ENCODE results near the gene KLF6.

The KLF6 gene

DNA sequence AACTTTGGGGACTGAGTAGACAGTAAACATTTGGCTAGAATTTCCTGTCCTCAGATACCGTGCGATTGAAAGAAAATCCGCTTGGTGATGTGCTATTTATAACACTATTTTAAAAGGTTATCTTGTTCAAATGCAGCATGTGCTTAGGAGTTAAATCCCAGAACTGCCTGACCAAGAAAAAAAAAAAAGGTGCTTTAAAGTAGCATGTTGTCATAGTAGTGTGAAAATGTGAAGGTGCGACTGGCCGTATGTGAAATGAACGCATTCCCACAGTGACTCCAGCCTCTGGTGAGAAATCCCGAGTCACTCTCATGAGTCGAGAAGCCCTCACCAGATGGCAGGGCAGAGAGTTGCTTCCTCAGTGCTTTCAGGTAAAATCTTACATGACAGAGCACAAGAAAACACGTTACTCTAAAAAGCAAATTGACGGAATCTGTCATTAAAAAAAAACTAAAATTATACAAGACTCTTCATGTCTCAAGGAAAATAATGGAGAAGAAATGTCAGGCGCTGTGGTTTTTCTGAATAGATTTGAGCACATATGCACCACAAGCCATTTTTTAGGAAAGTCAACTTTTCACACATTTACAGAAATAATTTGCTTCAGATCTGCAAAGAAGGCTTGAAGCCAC is 18.4 kb upstream of the KLF6 start:
- H3K27me3 ChIP-seq (ENCODE audit: low read length): no peaks in the 10 kb centered on the region
- H2AFZ ChIP-seq (ENCODE audit: low read depth, low read length, severe bottlenecking): no peak overlapping the region
- H3K9me3 ChIP-seq (ENCODE audit: insufficient read depth, low read length): no peaks in the 10 kb centered on the region
- no peaks in the 10 kb centered on the region for H3K36me3 ChIP-seq (ENCODE audit: low read length)
- H3K79me2 ChIP-seq (ENCODE audit: insufficient read depth, low read length): no peaks in the 10 kb centered on the region
- H3K27ac ChIP-seq (ENCODE audit: low read depth, low read length): no peak overlapping the region
- no peak for TF ChIP-seq CTCF (IDR thresholded peaks at IDR 0.05; ENCODE audit: insufficient read depth, low read length, poor library complexity, severe bottlenecking)
- no peak for TF ChIP-seq EZH2phosphoT487 (conservative IDR thresholded peaks at IDR 0.05; ENCODE audit: low read length)
- no peak overlapping the region for H3K9ac ChIP-seq (ENCODE audit: low read length)
- no peak overlapping the region for H3K4me3 ChIP-seq (ENCODE audit: insufficient read depth, low read length, poor library complexity, severe bottlenecking)
- no peaks in the 10 kb centered on the region for H3K9me2 ChIP-seq (replicated peaks; ENCODE audit: insufficient read depth, low read length)
- H3F3A ChIP-seq (ENCODE audit: insufficient read depth): no peaks in the 10 kb centered on the region
- H3K4me2 ChIP-seq (ENCODE audit: low read depth, low read length, poor library complexity, severe bottlenecking): no peak overlapping the region
- H4K20me1 ChIP-seq (ENCODE audit: low read depth, low read length): no peaks in the 10 kb centered on the region

GRCh38 chr10:3802526-3803265 is 17.7 kb upstream of the KLF6 start:
- Histone ChIP-seq H3K27ac (ENCODE audit: low read depth, low read length) (no peak overlapping the region), H3K4me3 (ENCODE audit: insufficient read depth, low read length, poor library complexity, severe bottlenecking) (no peak overlapping the region), H3K9ac (ENCODE audit: low read length) (no peak overlapping the region), H3K9me3 (ENCODE audit: insufficient read depth, low read length) (no peaks in the 10 kb centered on the region), H3K4me2 (ENCODE audit: low read depth, low read length, poor library complexity, severe bottlenecking) (no peak overlapping the region), H3K27me3 (ENCODE audit: low read length) (no peaks in the 10 kb centered on the region), H3F3A (ENCODE audit: insufficient read depth) (no peaks in the 10 kb centered on the region), H3K36me3 (ENCODE audit: low read length) (no peaks in the 10 kb centered on the region), H4K20me1 (ENCODE audit: low read depth, low read length) (no peaks in the 10 kb centered on the region), H3K9me2 (replicated peaks; ENCODE audit: insufficient read depth, low read length) (no peaks in the 10 kb centered on the region), H3K79me2 (ENCODE audit: insufficient read depth, low read length) (no peaks in the 10 kb centered on the region), H2AFZ (ENCODE audit: low read depth, low read length, severe bottlenecking) (no peak overlapping the region)
- TF ChIP-seq EZH2phosphoT487 (conservative IDR thresholded peaks at IDR 0.05; ENCODE audit: low read length) (no peak), CTCF (IDR thresholded peaks at IDR 0.05; ENCODE audit: insufficient read depth, low read length, poor library complexity, severe bottlenecking) (no peak)

- Histone ChIP-seq H3K79me2 (ENCODE audit: insufficient read depth, low read length) (no peaks in the 10 kb centered on the region), H3K9ac (ENCODE audit: low read length) (no peak overlapping the region), H3K27me3 (ENCODE audit: low read length) (no peaks in the 10 kb centered on the region), H3K9me2 (replicated peaks; ENCODE audit: insufficient read depth, low read length) (no peaks in the 10 kb centered on the region), H3K36me3 (ENCODE audit: low read length) (no peaks in the 10 kb centered on the region), H2AFZ (ENCODE audit: low read depth, low read length, severe bottlenecking) (no peak overlapping the region), H3K9me3 (ENCODE audit: insufficient read depth, low read length) (no peaks in the 10 kb centered on the region), H3K27ac (ENCODE audit: low read depth, low read length) (no peak overlapping the region), H3K4me2 (ENCODE audit: low read depth, low read length, poor library complexity, severe bottlenecking) (no peak overlapping the region), H4K20me1 (ENCODE audit: low read depth, low read length) (no peaks in the 10 kb centered on the region), H3F3A (ENCODE audit: insufficient read depth) (no peaks in the 10 kb centered on the region), H3K4me3 (ENCODE audit: insufficient read depth, low read length, poor library complexity, severe bottlenecking) (no peak overlapping the region)
- no peak for TF ChIP-seq EZH2phosphoT487 (conservative IDR thresholded peaks at IDR 0.05; ENCODE audit: low read length)
- TF ChIP-seq CTCF (IDR thresholded peaks at IDR 0.05; ENCODE audit: insufficient read depth, low read length, poor library complexity, severe bottlenecking): no peak
Measured at GRCh38 chr10:3801558-3802192, 16.7 kb upstream of the KLF6 start.
